Activated naive CD4-positive, alpha-beta T cell treated with Interleukin-2 at 50 U/mL for 16 hours (primary cell): ENCODE measurements around the gene HK1.
"Not testable (repeated sequence)": the region's sequence is repeated elsewhere in the genome, so short reads cannot be mapped to it uniquely, and the experiment has no call there.

ENCODE experiments used
- DNase-seq: peaks from one replicate; pipeline ENCODE4 v3.0.0-alpha.2; 2020

The HK1 gene

DNA sequence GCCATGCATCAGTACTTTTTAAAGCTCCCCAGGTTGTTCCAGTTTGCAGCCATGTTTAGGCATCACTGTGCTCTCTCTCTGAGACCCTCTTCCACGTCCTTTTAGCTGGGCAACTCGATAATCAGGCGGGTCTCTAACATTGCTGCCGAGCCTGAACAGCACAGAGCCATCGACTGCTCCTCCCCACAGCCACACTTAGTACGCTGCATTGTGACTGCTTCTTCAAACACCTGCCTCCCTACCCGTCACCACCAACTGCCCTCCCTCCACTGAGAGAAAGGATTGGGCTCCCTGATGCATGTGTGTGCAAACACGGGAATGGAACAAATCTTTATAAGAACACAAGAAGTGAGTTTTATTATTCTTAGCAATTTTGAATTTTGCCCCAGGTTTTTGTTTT, 149.9 kb downstream of the HK1 start:
- DNase-seq: no peak

DNA sequence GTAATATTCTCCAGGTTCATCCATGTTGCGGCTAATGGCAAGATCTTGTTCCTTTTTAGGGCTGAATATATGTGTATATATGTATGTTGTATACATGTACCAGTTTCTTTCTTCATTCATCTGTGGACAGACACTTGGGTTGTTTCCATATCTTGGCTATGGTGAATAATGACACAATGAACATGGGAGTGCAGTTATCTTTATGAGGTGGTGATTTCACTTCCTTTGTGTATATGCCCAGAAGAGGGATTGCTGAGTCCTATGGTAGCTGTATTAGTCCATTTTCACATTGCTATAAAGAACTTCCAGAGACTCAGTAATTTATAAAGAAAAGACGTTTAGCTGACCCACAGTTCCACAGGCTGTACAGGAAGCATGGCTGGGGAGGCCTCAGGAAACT, 155.9 kb downstream of the HK1 start:
- no peak for DNase-seq

DNA sequence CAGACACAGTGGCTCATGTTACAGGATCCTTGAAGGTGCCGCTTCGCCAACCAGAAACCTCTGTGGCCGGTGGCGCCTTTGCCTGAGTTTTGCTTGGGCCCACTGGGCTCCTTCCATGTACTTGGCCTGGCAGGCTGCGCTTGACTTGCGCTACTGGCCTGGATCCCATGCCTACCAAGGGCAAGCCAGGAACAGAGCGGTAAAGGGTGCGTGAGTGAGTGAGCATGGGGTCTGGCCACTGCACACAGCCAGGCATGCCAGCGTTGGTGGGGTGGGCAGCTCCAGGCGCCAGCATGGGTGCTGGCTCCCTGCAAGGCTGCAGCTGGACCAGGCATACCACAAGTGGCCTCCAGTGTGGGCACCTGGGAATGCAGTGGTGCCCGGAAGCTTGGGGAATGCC, 156.6 kb downstream of the HK1 start:
- DNase-seq: no peak

DNA sequence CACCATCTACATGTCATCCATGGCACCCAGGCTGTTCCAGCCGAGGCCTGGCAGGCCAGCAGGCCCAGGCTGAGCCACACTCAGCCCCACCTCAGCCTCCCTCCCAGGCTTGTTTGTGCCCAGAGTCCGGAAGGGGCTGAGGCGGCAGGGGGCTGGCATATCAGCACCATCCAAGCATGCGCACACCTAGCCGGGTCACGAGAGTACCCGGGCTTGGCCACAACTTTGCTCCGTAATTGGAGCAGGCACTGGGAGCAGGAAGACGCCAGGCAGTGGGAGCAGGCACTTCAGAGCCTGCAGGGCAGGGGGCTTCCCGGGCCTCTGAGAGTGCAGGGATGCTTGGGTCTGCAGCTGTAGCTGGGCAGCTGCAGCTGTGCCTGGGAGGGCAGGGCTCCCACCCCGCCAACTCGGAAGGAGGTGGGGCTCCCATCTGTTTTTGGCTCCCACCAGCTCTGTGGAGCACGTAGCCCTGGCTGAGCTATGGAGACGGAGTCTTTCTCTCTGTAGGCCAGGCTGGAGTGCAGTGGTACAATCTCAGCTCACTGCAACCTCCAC, 157.7 kb downstream of the HK1 start:
- DNase-seq: no peak

DNA sequence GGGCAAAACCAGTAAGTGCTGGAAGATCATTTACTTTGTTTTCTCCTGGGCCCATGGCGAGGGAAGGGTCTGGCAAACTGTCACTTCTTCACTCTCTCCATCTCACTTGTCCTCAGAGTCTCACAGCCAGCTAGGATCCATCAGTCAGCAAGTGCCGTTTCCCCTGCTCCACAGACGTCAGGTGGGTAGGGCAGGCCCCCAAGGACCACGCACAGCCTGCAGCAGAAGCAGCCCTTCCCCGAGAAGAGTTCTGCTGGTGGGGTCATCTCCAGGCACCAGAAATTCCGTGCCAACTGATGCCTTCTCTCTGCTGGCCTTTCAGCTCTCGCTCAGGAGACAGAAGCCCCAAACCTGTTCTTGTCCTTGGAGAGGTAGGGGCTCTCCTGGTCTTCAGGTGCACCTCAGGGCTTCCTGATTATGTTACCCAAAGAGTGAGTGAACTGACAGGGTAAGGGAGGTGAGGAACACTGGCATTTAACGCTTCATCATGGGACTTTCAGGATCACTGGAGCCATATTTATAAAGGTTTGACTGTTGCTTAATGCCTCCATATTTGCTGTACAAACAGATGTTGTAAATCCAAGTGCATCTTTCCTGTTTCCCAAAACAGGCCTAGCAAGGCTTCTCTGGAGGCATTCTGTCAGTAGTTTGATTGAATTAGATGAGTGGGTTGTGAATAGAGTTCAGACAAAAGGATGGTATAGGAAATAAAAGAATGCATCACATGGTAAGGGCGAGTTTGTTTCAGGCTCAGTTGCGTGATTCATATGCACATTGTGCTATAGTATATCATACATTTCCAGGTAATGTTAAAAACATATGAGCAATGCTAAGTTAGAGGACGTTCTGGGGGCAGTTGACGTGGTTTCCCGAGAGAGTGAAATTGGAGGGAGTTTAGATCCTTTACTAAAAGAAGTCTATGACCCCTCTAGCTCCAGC, 159.3 kb downstream of the HK1 start:
- no peak for DNase-seq

DNA sequence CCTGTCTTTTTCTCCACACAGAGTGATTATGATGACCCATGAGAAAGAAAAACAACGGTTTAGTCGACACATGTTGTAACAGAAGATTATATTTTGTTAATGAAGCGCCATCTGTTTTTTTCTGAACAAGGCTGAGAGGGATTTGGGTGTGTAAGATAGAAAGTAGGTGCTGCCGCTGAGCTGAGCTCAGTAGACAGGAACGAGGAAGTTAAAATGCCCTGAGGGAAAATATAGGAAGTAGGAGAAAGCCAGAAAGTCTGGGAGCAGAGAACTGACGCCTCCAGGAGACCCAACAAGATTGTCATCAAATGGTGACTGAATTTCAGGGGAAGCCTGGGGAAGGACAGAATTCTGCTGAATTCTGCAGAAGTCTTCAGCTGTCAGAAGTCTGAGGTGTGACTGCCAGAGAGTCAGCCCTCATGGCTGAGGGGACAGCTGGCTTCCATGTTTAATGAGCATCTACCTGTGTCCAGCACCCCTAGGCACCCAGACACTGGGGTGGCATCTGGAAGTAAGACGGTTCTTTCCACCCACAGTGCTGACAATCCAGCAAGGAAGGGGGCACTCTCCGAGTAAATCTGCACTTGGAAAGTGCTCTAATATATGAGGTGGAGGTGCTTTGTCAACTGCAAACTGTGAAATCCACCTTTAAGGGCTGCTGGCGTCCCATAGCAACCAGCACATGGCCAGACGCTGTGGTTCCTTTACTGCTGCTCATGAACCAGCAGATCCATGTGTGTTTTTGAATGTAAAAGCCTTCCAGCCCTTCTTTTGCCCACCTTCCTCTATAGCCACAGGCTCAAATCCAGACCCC, 160.4 kb downstream of the HK1 start:
- DNase-seq: no peak

DNA sequence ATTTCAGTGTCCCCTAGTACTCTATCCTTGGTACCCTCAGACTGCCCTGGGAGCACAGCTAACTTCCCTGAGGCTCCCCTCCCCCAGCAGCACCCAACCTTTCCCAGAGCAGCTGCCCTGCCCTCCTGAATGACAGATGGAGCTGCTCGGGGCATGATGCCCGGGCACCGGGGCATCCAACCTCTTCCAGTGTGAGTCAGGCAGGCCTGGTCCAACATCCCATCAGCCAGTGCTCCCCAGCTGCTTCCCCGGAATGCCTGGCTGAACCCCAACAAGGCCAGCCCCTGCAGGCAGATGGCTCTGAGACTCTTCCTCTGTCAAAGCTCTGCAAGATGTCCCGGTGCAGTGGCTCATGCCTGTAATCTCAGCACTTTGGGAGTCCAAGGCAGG, 161.0 kb downstream of the HK1 start:
- no peak for DNase-seq

DNA sequence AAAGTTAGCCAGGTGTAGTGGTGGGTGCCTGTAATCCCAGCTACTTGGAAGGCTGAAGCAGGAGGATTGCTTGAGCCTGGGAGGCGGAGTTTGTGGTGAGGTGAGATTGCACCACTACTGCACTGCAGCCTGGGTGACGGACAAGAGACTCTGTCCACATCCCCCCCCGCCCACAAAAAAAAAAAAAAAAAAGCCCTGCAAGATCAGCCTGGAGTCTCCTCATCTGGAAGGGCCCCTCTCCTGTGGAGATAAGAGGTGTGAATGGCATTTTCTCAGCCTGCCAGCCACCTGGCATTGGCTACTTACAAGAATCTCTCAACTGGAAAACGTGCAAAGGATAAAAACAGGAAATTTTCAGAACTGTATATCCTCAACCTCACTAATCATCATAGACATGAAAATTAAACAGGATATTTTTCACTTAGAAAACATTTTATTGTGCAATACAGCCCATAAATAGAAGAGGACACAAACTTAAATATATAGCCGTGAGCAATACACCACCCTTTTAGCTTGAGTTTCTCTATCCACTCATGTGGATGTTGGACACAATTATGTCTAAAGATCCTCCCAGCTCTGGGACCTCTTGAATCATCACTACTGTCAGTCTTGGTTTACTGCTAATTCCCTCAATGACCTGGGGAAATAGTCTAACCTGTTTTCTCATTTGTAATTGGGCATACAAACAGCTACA, 161.7 kb downstream of the HK1 start:
- DNase-seq: no peak

DNA sequence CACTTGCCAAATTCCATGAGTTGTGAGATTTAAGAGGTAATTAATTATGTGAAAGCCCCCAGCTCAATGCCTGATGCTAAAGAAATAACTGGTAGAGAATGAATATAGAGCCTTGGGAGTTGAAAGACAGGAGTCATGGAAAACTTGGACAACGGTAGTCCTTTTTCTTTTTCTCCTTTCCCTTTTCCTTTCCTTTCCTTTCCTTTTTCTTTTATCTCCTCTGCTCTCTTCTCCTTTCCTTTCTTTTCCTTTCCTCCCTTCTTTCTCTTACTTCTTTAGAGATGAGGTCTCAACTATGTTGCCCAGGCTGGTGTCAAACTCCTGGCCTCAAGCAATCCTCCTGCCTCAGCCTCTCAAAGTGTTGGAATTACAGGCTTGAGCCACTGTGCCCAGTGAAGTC, 165.1 kb downstream of the HK1 start:
- DNase-seq: no peak

DNA sequence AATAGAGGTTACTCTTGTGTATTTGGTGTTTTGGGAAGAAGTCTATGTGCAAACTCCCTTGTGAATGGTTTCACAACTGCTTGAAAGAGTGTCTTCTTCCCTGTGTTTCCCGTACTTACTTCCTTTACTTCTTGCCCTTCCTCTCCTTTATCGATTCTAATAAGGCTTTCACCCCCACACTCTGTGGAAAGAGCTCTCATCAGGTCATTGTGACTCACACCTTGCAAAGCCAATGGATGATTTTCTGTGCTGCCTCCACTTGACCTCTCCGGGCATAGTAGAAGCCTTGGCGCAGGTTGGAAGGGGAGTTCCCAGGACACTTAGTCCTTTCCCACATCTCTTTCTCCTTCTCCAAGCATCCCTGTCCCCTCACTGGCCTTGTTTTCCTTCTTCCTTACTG, 166.7 kb downstream of the HK1 start:
- DNase-seq: no peak

DNA sequence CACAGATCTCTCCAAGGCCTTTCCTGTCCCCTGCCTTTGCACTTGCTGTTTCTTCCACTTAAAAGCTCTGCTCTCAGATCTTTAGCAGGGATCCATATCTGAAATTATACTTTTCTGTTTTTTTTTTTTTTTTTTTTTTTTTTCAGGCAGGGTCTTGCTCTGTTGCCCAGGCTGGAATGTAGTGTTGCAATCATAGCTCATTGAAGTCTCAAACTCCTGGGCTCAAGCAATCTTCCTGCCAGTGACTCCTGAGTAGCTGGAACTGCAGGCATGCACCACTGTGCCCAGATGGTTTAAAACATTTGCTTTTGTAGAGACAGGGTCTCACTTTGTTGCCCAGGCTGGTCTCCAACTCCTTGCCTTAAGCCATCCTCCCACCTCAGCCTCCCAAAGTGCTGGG, 167.9 kb downstream of the HK1 start:
- DNase-seq: no peak

DNA sequence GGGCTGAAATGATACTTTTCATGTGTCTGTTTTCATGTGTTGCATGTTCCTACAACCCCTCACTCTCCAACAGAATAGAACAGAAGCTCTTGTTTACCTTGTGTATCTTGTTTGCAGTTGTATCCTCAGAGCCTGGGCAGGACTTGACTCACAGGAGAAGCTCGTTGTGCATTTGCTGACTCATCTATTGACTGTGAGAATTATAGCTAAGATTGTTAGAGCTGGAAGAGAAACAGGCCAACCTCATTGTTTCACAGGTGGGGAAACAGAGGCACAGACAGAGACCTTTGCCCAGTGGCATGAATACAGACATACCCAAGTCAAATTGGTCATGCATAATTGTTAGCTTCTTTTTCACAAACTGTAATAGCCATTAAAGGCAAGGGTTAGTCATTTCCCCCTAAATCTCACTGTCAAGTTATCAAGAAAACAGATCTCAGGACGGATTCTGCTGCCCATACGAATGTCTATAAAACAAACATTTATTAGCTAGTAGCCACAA, 168.4 kb downstream of the HK1 start:
- no peak for DNase-seq

DNA sequence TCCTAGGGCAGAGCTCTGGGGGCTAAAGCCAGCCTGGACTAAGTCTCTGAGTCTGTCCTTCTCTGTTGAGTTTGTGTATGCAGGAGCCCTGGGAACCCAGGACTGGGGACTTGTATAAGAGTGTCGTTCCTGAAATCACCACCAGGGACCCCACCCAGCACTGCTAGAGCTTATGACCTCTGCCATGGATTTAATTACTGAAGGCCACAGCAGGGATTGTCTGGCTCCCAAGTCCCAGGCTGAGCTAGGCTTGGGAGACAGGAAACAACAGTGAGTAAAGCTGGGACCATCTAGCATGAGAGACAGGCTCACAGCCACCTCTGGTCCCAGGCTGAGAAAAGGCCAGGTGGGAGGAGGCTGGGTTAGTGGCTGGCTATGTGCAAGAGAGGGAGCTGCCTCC, 171.5 kb downstream of the HK1 start:
- DNase-seq: peak; percentile 53

DNA sequence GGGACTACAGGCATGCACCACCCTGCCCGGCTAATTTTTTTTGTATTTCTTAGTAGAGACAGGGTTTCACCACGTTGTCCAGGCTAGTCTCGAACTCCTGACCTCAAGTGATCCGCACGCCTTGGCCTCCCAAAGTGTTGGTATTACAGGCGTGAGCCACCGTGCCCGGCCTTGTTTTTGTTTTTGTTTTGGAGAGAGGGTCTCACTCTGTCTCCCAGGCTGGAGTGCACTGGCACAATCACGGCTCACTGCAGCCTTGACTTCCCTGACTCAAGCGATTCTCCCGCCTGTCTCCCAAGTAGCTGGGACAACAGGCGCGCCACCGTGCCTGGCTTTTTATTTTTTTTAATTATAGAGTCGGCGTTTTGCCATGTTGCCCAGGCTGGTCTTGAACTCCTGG, 172.1 kb downstream of the HK1 start:
- not testable (repeated sequence) for DNase-seq

DNA sequence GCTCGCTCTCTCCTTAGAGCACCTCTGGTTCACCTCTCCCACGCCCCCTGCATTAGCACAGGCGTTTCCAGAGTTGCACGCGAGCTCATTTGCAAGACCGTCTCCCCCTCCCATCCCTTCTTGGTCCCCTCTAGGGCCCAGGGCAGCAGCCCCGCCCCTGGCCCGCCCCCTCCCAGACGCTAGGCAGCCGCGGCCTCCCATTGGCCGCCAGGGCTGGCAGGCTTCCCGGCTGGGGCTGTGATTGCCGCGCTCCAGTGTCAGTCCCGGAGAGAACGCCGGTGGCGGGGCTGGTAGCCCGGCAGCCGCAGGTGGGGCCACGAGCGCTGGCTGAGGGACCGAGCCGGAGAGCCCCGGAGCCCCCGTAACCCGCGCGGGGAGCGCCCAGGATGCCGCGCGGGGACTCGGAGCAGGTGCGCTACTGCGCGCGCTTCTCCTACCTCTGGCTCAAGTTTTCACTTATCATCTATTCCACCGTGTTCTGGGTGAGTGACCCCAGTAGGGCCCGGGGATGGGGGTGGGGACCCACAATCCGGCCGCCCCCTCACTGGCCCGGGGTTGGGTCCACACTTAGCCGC, 173.0 kb downstream of the HK1 start, which contains the start of gene TSPAN15:
Gene TSPAN15, plus strand, starts transcription at position 257 of the 575 bp plus-strand sequence. Its CDS starts 130 bp downstream, at position 387.
- peak; percentile 85 for DNase-seq
